Osteoblast (primary cell): ENCODE measurements around the gene EPHA10. TPM values are rescaled to one million over a fixed set of nuclear protein-coding genes. Genes with fewer than 3 reads are reported as not detected.

ENCODE experiments used
- DNase-seq: peaks from one replicate; pipeline ENCODE4 v3.0.0; 2011; ENCODE audit warnings: low spot score, mixed read lengths; ENCODE audit not compliant: insufficient read length; ENCODE audit errors: missing footprints
- H2AFZ ChIP-seq: 2 replicates; pipeline ENCODE4 v1.6.0; 2011; ENCODE audit warnings: mild to moderate bottlenecking, low read length
- H3K27ac ChIP-seq: 2 replicates; pipeline ENCODE4 v1.5.1; 2011; ENCODE audit warnings: mild to moderate bottlenecking, low read depth, low read length, moderate library complexity
- H3K27me3 ChIP-seq: 2 replicates; pipeline ENCODE4 v1.6.0; 2012; ENCODE audit warnings: mild to moderate bottlenecking, control low read depth, inconsistent platforms, low read length, moderate library complexity; ENCODE audit not compliant: insufficient read depth
- H3K36me3 ChIP-seq: 2 replicates; pipeline ENCODE4 v1.5.1; 2011; ENCODE audit warnings: mild to moderate bottlenecking, low read length, control low read depth, moderate library complexity; ENCODE audit not compliant: insufficient read depth
- H3K4me1 ChIP-seq: 2 replicates; pipeline ENCODE4 v1.5.1; 2011; ENCODE audit warnings: mild to moderate bottlenecking, low read length, control low read depth, moderate library complexity; ENCODE audit not compliant: insufficient read depth
- H3K4me2 ChIP-seq: 2 replicates; pipeline ENCODE4 v1.6.0; 2011; ENCODE audit warnings: mild to moderate bottlenecking, low read length; ENCODE audit not compliant: insufficient read depth
- H3K4me3 ChIP-seq: fragments of 200-600 bp; sonication (generic); 3 replicates; pipeline ENCODE4 v1.5.1; 2012; ENCODE audit warnings: mild to moderate bottlenecking, low read length, inconsistent platforms; ENCODE audit not compliant: insufficient read depth
- H3K79me2 ChIP-seq: 2 replicates; pipeline ENCODE4 v1.6.0; 2012; ENCODE audit warnings: mild to moderate bottlenecking, low read length, control low read depth, inconsistent platforms; ENCODE audit not compliant: insufficient read depth
- H3K9me3 ChIP-seq: 2 replicates; pipeline ENCODE4 v1.5.1; 2011; ENCODE audit warnings: low read depth, low read length, control low read depth
- H4K20me1 ChIP-seq: 2 replicates; pipeline ENCODE4 v1.6.0; 2012; ENCODE audit warnings: mild to moderate bottlenecking, low read length, control low read depth; ENCODE audit not compliant: insufficient read depth
- total RNA-seq: library from RNA; depleted of rRNA; stranded (reverse); fragments of >200 nt; gene quantifications from 2 replicates; pipeline ENCODE4 v1.2.3, GENCODE V29; 2012
- TF ChIP-seq, protein P1 (sequence below): IDR thresholded peaks from 2 replicates; pipeline ENCODE4 v1.5.1; 2011; ENCODE audit warnings: mild to moderate bottlenecking, low read depth, low read length, moderate library complexity; ENCODE audit errors: extremely low read depth

Gene EPHA10
- total RNA-seq, 1 donor, result not detected

GRCh38 chr1:37673920-37674319, 91.0 kb downstream of the EPHA10 start:
- Histone ChIP-seq H3K27ac (no peak overlapping the region), H3K36me3 (no peaks in the 10 kb centered on the region), H3K4me1 (no peaks in the 10 kb centered on the region), H3K9me3 (no peaks in the 10 kb centered on the region), H4K20me1 (no peaks in the 10 kb centered on the region), H2AFZ (no peak overlapping the region), H3K27me3 (peaks cover 23% of the 10 kb centered on the region), H3K4me2 (no peak overlapping the region), H3K79me2 (no peaks in the 10 kb centered on the region), H3K4me3 (no peak overlapping the region)
- no peak for DNase-seq
- TF ChIP-seq, protein P1, sequence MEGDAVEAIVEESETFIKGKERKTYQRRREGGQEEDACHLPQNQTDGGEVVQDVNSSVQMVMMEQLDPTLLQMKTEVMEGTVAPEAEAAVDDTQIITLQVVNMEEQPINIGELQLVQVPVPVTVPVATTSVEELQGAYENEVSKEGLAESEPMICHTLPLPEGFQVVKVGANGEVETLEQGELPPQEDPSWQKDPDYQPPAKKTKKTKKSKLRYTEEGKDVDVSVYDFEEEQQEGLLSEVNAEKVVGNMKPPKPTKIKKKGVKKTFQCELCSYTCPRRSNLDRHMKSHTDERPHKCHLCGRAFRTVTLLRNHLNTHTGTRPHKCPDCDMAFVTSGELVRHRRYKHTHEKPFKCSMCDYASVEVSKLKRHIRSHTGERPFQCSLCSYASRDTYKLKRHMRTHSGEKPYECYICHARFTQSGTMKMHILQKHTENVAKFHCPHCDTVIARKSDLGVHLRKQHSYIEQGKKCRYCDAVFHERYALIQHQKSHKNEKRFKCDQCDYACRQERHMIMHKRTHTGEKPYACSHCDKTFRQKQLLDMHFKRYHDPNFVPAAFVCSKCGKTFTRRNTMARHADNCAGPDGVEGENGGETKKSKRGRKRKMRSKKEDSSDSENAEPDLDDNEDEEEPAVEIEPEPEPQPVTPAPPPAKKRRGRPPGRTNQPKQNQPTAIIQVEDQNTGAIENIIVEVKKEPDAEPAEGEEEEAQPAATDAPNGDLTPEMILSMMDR, result no peak

DNA sequence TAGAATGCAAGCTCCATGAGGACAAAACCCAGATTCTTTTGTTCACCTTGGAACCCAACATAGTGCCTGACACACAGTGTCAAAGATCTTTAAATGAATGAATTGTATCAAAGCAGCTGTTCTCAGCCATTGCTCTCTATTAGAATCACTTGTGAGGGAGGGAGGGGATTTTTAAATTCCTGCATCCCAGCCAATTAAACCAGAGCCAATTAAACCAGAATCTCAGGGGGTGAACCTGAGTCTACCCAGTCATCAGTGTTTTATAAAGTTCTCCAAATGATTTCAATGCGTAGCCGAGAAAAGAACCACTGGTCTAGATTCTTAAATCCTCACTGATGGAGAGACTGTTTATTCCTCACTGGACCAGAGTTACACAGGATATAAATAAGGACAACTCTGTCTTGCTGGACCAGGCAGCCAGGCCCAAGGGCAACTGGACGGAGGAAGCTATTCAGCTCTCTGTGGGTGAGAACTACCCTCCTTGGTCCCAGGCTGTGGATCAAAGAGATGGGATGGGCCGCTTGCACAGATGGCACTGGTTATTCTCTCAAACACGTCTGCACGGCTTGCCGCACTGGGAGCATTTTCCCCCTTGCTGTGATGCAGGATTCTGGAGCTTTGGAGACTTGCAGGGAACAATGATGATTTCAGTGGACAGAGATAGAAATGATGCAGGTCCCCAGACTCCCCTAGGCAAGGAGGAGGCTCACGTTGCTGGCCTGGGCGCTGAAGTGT, 92.6 kb downstream of the EPHA10 start:
- H3K9me3 ChIP-seq, result no peaks in the 10 kb centered on the region
- H4K20me1 ChIP-seq, result no peaks in the 10 kb centered on the region
- H3K27me3 ChIP-seq, result peaks cover 34% of the 10 kb centered on the region
- no peaks in the 10 kb centered on the region for H3K4me1 ChIP-seq
- TF ChIP-seq, protein P1, result no peak
- DNase-seq, result no peak
- no peaks in the 10 kb centered on the region for H3K79me2 ChIP-seq
- H3K4me3 ChIP-seq, result no peak overlapping the region
- no peak overlapping the region for H3K4me2 ChIP-seq
- no peaks in the 10 kb centered on the region for H3K36me3 ChIP-seq
- H3K27ac ChIP-seq, result no peak overlapping the region
- H2AFZ ChIP-seq, result no peak overlapping the region

DNA sequence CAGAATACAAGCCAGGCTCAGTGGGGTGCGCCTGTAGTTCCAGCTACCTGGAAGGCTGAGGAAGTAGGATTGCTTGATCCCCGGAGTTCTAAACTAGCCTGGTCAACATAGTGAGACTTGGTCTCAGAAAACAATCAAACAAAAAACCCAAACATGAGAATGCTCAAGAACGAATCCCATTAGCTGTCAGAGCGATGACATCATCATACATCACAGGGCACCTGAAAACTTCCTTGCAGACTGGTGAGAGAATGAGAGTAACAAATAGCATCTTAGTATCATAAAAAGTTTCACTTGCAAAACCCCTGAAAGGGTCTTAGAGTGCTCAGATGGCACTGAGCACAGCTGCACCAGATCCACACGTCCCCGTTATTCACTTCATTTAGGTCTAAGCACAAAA, 93.7 kb downstream of the EPHA10 start:
- H3K27me3 ChIP-seq, result peaks cover 36% of the 10 kb centered on the region

GRCh38 chr1:37670133-37670532, 94.8 kb downstream of the EPHA10 start:
- no peaks in the 10 kb centered on the region for H4K20me1 ChIP-seq
- no peak overlapping the region for H3K27ac ChIP-seq
- no peak overlapping the region for H3K4me3 ChIP-seq
- no peak overlapping the region for H2AFZ ChIP-seq
- TF ChIP-seq, protein P1, result no peak
- no peaks in the 10 kb centered on the region for H3K36me3 ChIP-seq
- no peaks in the 10 kb centered on the region for H3K9me3 ChIP-seq
- H3K4me2 ChIP-seq, result no peak overlapping the region
- no peak for DNase-seq
- no peaks in the 10 kb centered on the region for H3K4me1 ChIP-seq
- peaks cover 36% of the 10 kb centered on the region for H3K27me3 ChIP-seq
- H3K79me2 ChIP-seq, result no peaks in the 10 kb centered on the region

More for the DNA sequence above, 93.7 kb downstream of the EPHA10 start:
- Histone ChIP-seq H4K20me1 (no peaks in the 10 kb centered on the region), H3K4me3 (no peak overlapping the region), H3K79me2 (no peaks in the 10 kb centered on the region), H3K9me3 (no peaks in the 10 kb centered on the region), H3K4me2 (no peak overlapping the region), H2AFZ (no peak overlapping the region), H3K36me3 (no peaks in the 10 kb centered on the region), H3K4me1 (no peaks in the 10 kb centered on the region), H3K27ac (no peak overlapping the region)
- no peak for DNase-seq
- TF ChIP-seq, protein P1, result no peak
